Activated T-helper 2 cell treated with anti-CD3 and anti-CD28 coated beads, Interferon-gamma antibody, Interleukin-2, Interleukin-4, amounts not matched to agents 10 μg/mL and 5 μg/mL and 100 μg/mL, durations not matched to agents 14 hours and 24 hours and 36 hours (primary cell): ENCODE data around the gene ACAD11. TPM values are rescaled to one million over a fixed set of nuclear protein-coding genes. Genes with fewer than 3 reads are reported as not detected.
"Not testable (repeated sequence)": the region's sequence is repeated elsewhere in the genome, so short reads cannot be mapped to it uniquely, and the experiment has no call there.

Experiments used
- DNase-seq: peaks from one replicate; pipeline ENCODE4 v3.0.0; 2021; ENCODE audit warnings: low spot score
- H3K27ac Mint-ChIP-seq: one replicate; pipeline ENCODE4 v1.8.0; 2021; ENCODE audit warnings: mixed read lengths
- H3K27me3 Mint-ChIP-seq: one replicate; pipeline ENCODE4 v1.8.0; 2021; ENCODE audit warnings: low read depth, mixed read lengths
- H3K36me3 Mint-ChIP-seq: one replicate; pipeline ENCODE4 v1.8.0; 2021; ENCODE audit warnings: low read depth, mixed read lengths
- H3K4me1 Mint-ChIP-seq: one replicate; pipeline ENCODE4 v1.8.0; 2021; ENCODE audit warnings: low read depth, mixed read lengths
- H3K4me3 Mint-ChIP-seq: one replicate; pipeline ENCODE4 v1.8.0; 2021; ENCODE audit warnings: low read depth, mild to moderate bottlenecking, moderate library complexity, mixed read lengths
- H3K9me3 Mint-ChIP-seq: one replicate; pipeline ENCODE4 v1.8.0; 2021; ENCODE audit warnings: mixed read lengths
- intact Hi-C: fragments of 100-400 bp; cut with micrococcal nuclease; formaldehyde crosslinking; loops from one replicate; pipeline ENCODE4 v1.15.1; 2023
- total RNA-seq: library from RNA; stranded (reverse); gene quantifications from 2 replicates; pipeline ENCODE4 v1.2.3, GENCODE V29; 2022

Gene ACAD11
- total RNA-seq, 1 donor from 2014 or later, result 18.3 TPM

DNA sequence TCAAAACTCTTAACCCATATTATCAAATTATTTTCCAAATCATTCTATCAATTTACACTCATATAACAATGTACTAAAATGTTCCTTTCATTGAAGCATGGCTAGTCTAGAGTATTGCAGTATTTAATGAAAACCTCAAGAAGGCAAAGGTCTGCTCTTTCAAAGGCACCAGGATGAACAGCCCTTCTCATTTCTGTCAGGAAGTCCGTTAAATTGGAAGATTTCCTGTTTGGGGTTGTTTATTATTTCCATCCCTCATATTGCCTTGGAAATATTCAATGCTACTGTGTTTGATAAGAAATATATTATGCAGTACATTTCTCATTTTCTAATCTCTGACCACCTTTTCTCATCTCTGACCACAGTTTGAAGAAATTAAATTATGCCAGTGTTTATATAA, 37.5 kb downstream of the ACAD11 start:
- DNase-seq, result no peak
- peaks cover 3% of the 10 kb centered on the region for H3K4me1 Mint-ChIP-seq
- no peak overlapping the region for H3K4me3 Mint-ChIP-seq
- H3K36me3 Mint-ChIP-seq, result peaks cover 37% of the 10 kb centered on the region
- intact Hi-C loops, result no loop called here
- H3K9me3 Mint-ChIP-seq, result no peaks in the 10 kb centered on the region
- H3K27ac Mint-ChIP-seq, result no peak overlapping the region
- no peaks in the 10 kb centered on the region for H3K27me3 Mint-ChIP-seq

DNA sequence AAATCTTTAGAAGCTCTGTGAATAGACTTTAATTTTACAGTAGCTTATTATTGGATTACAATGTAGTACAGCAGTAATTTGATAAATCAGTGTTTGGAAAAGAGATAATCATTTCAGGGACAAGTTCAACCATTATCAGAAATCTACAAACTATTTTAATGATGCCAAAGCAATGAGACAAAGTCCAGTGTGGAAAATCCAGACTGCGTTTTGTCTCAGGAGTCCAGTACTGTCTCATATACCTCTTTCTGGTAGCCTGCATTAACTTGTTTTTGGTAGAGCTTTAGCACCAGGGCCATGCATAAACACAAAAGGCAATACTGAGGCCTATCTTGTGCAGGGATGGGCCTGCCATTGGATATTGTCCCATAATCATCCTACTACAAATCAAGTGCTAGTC, 42.8 kb downstream of the ACAD11 start:
- intact Hi-C loops, result no loop called here

DNA sequence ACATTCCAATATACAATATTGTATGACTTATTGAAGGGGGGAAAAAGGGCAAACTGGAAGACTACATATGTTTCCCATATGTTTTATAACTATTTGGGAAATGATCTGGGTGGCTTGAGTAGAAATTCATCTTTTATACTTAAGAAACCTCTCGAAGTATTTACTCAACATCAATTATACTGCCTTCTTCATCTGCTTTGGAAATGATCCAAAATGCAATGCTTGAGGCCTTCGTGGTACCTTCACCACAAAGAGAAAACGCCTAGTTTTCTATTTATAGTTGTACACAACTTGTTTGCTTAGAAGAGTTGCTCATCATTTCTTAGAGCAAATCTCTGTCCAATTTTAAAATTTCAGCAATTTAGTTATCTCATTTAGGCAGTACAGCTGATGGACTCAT, 43.7 kb downstream of the ACAD11 start:
- peaks cover 44% of the 10 kb centered on the region for H3K36me3 Mint-ChIP-seq
- no peak overlapping the region for H3K4me3 Mint-ChIP-seq
- H3K27ac Mint-ChIP-seq, result no peak overlapping the region

More for the DNA sequence above, 42.8 kb downstream of the ACAD11 start:
- H3K27me3 Mint-ChIP-seq, result no peaks in the 10 kb centered on the region
- H3K4me3 Mint-ChIP-seq, result no peak overlapping the region
- H3K27ac Mint-ChIP-seq, result no peak overlapping the region
- DNase-seq, result no peak
- H3K4me1 Mint-ChIP-seq, result peaks cover 3% of the 10 kb centered on the region
- H3K9me3 Mint-ChIP-seq, result peaks cover 8% of the 10 kb centered on the region
- peaks cover 44% of the 10 kb centered on the region for H3K36me3 Mint-ChIP-seq

DNA sequence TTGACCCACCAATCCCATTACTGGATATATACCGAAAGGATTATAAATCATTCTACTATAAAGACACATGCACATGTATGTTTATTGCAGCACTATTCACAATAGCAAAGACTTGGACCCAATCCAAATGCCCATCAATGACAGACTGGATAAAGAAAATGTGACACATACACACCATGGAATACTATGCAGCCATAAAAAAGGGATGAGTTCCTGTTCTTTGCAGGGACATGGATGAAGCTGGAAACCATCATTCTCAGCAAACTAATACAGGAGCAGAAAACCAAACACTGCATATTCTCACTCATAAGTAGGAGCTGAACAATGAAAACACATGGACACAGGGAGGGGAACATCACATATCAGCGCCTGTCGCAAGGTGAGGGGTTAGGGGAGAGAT, 44.3 kb downstream of the ACAD11 start:
- DNase-seq, H3K4me3 Mint-ChIP-seq, H3K27me3 Mint-ChIP-seq, H3K4me1 Mint-ChIP-seq, intact Hi-C loops, H3K27ac Mint-ChIP-seq, H3K9me3 Mint-ChIP-seq: not testable (repeated sequence)
- H3K36me3 Mint-ChIP-seq, result peaks cover 43% of the 10 kb centered on the region

More for the DNA sequence above, 43.7 kb downstream of the ACAD11 start:
- H3K4me1 Mint-ChIP-seq, result peaks cover 3% of the 10 kb centered on the region
- no peaks in the 10 kb centered on the region for H3K27me3 Mint-ChIP-seq
- H3K9me3 Mint-ChIP-seq, result peaks cover 8% of the 10 kb centered on the region
- no peak for DNase-seq
- intact Hi-C loops, result no loop called here

DNA sequence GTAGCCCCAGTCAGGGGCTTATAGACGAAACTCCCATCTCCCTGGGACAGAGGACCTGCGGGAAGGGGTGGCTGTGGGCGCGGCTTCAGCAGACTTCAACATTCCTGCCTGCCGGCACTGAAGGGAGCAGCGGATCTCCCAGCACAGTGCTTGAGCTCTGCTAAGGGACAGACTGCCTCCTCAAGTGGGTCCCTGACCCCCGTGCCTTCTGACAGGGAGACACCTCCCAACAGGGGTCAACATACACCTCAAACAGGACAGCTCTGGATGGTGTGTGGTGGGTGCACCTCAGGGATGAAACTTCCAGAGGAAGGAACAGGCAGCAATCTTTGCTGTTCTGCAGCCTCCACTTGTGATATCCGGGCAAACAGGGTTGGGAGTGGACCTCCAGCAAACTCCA, 53.0 kb downstream of the ACAD11 start:
- H3K27ac Mint-ChIP-seq, H3K4me3 Mint-ChIP-seq, H3K27me3 Mint-ChIP-seq, H3K4me1 Mint-ChIP-seq, intact Hi-C loops, DNase-seq, H3K9me3 Mint-ChIP-seq: not testable (repeated sequence)
- peaks cover 50% of the 10 kb centered on the region for H3K36me3 Mint-ChIP-seq

DNA sequence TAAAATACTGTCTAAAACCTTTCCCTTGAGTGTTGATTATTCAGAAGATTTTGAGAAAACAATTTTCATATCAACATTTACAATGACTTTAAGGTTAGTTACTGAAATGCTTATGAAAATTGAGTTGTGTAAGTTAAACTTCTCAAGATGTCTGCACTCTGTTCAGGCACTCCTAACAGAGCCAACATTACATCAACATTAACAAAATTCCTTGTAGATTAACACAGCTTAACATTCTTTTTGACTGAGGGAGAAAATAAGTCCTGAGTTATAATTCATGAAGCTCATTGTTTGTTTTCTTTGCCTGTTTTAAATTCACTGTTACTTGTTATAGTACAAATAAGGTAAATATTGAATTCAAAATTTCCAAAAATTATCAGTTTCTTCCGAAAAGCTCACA, 53.5 kb downstream of the ACAD11 start:
- no peaks in the 10 kb centered on the region for H3K27me3 Mint-ChIP-seq
- H3K4me1 Mint-ChIP-seq, result no peaks in the 10 kb centered on the region
- H3K36me3 Mint-ChIP-seq, result peaks cover 46% of the 10 kb centered on the region
- no peak overlapping the region for H3K27ac Mint-ChIP-seq
- peaks cover 4% of the 10 kb centered on the region for H3K9me3 Mint-ChIP-seq
- intact Hi-C loops, result no loop called here
- no peak overlapping the region for H3K4me3 Mint-ChIP-seq
- DNase-seq, result no peak

DNA sequence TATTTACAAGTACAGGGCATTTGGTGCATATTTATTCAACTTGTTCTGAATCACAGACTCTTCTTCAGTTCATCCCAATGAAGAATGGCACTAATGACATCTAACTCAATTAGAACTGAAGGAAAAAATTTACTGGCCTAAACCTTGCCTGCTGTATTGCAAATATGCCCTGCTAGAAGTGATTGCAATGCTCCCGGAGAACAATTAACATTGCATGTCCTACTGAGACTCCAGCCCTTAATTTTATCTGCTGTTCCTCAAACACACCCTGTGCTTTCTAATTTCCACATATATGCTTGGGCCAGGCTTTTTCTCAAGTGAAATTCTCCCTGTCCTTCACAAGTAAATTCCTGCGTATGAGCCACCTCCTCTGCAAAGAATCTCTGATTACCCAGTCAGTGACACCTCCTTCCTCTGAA, 54.2 kb downstream of the ACAD11 start:
- no peaks in the 10 kb centered on the region for H3K27me3 Mint-ChIP-seq
- intact Hi-C loops, result no loop called here
- peaks cover 4% of the 10 kb centered on the region for H3K9me3 Mint-ChIP-seq
- no peaks in the 10 kb centered on the region for H3K4me1 Mint-ChIP-seq
- peaks cover 41% of the 10 kb centered on the region for H3K36me3 Mint-ChIP-seq
- no peak for DNase-seq
- no peak overlapping the region for H3K4me3 Mint-ChIP-seq
- H3K27ac Mint-ChIP-seq, result no peak overlapping the region

DNA sequence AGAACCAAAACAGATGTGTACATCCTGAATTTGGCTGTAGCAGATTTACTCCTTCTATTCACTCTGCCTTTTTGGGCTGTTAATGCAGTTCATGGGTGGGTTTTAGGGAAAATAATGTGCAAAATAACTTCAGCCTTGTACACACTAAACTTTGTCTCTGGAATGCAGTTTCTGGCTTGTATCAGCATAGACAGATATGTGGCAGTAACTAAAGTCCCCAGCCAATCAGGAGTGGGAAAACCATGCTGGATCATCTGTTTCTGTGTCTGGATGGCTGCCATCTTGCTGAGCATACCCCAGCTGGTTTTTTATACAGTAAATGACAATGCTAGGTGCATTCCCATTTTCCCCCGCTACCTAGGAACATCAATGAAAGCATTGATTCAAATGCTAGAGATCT, 59.0 kb downstream of the ACAD11 start:
- H3K27ac Mint-ChIP-seq, H3K9me3 Mint-ChIP-seq, H3K4me1 Mint-ChIP-seq, DNase-seq, H3K27me3 Mint-ChIP-seq, H3K4me3 Mint-ChIP-seq, intact Hi-C loops: not testable (repeated sequence)
- H3K36me3 Mint-ChIP-seq, result peaks cover 30% of the 10 kb centered on the region

DNA sequence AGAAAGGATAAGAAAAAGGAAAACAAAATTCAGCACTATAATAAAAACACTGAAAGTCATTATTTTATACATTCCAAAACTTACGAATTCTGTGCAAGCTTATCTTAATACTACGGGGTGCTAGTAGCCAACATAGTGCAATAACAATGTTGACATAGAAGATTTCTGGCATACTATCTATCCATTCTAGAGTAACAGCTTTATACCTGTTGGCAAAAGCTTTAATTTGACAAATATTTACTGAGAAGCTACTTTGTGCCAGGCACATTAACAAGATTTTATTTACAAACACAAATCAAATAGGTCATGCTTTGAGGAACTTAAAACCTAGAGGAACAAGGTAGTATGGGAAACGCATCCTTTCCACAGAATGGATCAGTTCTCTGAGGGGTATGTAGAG, 61.4 kb downstream of the ACAD11 start:
- no peak for DNase-seq
- Mint-ChIP-seq H3K36me3 (peaks cover 33% of the 10 kb centered on the region), H3K27ac (no peak overlapping the region), H3K4me3 (no peak overlapping the region), H3K27me3 (no peaks in the 10 kb centered on the region), H3K4me1 (peaks cover 10% of the 10 kb centered on the region), H3K9me3 (no peaks in the 10 kb centered on the region)
- intact Hi-C loops, result no loop called here

DNA sequence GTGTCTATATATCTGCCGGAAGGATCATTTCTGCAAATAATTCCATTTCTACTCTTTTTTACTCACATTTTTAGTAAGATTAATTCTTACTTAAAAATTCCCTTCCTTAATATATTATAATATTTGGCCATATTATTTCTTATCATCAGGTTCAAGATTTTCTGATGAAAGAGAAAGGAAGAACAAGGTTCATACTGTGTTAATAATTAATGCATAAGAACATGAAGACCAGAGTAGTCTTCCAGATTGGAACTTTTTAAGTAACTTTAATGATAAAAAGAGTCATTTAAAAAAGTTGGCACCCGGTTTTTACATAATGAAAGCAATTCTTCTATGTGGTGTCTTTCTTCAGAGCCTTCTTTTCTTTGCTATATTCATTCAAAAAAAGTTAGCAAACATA, 61.9 kb downstream of the ACAD11 start:
- DNase-seq, result no peak
- Mint-ChIP-seq H3K36me3 (peaks cover 29% of the 10 kb centered on the region), H3K27me3 (no peaks in the 10 kb centered on the region), H3K4me1 (peaks cover 10% of the 10 kb centered on the region), H3K27ac (no peak overlapping the region), H3K9me3 (no peaks in the 10 kb centered on the region), H3K4me3 (no peak overlapping the region)
- intact Hi-C loops, result no loop called here

DNA sequence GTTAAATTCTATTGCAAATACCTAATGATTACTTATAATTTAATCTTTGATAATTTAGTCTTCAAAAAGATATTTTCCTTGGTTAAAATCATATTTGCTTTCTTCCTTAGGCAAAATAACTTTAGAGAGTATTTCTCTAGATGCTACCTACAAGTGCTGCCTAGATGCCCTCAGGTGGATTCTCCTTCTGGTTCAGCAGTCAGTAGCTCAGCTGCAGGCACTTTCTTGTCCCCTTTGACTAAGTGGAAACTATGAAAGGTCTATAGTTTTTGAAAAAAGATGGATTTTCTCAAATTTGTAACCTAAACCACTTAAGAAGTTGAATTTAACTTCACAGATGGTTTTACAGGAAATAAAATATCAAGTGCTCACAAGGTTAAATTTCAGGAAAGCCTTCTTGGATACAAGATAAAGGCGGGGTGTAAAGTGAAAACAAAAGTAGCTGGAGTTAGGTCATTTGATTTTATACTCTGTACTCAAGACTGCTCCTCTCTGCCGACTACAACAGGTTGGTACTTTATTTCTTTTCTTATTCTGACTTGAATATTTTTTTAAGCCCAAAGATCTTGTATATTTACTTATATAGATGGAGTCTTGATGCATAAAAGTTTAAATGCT, 62.7 kb downstream of the ACAD11 start, which contains the start of gene ACKR4:
Gene ACKR4 (plus strand): TSS at position 455 of the 618 bp plus-strand sequence. CDS start 3,128 bp downstream, outside the sequence.
- H3K27ac Mint-ChIP-seq, result no peak within 1 kb of the TSS
- DNase-seq, result no peak
- intact Hi-C loops, result no loop called here
- no peak within 1 kb of the TSS for H3K4me3 Mint-ChIP-seq
- H3K9me3 Mint-ChIP-seq, result no peaks in the 10 kb centered on the region
- H3K36me3 Mint-ChIP-seq, result peaks cover 27% of the 10 kb centered on the region
- no peaks in the 10 kb centered on the region for H3K27me3 Mint-ChIP-seq
- peaks cover 10% of the 10 kb centered on the region for H3K4me1 Mint-ChIP-seq

DNA sequence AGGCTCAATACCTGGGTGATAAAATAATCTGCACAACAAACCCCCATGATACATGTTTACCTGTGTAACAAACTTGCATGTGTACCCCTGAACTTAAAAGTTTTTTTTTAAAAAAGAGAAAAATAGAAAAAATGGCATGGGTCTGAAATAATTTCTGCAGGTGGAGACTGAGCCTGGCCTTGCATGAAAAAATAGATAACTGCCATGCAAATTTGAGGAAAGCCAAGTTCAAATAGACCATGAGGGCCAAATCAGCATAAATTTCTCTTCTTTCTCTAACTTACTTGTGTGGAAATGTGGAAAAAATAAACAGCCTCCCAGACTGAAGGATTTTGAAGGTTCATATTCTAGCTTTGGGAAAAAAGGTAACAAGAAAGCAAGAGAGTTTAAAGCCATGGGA, 63.3 kb downstream of the ACAD11 start:
- Mint-ChIP-seq H3K36me3 (peaks cover 27% of the 10 kb centered on the region), H3K27me3 (no peaks in the 10 kb centered on the region), H3K9me3 (no peaks in the 10 kb centered on the region), H3K4me1 (peaks cover 10% of the 10 kb centered on the region), H3K4me3 (no peak overlapping the region), H3K27ac (no peak overlapping the region)
- DNase-seq, result no peak
- intact Hi-C loops, result no loop called here

DNA sequence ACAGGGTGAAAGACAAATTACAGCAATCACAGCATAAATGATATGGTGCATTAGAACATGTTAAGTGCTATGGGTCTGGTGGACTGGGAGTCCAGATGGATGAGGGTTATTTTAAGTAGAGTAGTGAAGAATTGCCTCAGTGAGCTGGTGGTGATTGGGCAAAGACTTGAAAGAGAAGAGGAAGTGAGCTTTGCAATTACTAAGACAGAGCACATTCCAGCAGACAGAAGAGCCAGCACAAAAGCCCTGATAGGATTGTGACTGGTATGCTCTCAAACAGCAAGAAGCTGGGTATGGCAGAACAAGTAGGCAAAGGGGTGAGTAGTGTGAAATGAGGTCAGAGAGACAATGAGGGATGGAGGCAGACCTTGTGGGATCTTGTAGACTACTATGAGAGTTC, 64.6 kb downstream of the ACAD11 start:
- Mint-ChIP-seq H3K9me3 (no peaks in the 10 kb centered on the region), H3K4me3 (no peak overlapping the region)

DNA sequence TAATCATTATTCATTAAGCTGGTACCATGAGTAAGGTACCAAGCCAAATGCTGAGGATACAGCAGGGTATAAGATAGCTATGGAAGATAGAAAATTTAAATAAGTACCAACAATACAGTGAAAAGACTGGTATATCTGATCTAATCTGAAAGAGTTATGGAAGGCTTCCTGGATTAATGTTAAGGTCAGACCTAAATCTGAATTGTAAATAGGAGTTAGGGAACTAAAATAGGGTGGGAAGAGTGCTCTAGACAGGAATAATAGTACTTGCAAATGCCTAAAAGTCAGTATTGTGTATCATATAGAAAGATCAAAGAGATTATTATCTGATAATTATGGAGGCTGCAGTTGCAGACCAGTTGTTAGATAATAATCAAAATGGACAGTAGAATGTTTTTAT, 65.1 kb downstream of the ACAD11 start:
- H3K36me3 Mint-ChIP-seq, result peaks cover 37% of the 10 kb centered on the region
- no peaks in the 10 kb centered on the region for H3K27me3 Mint-ChIP-seq
- peaks cover 10% of the 10 kb centered on the region for H3K4me1 Mint-ChIP-seq
- intact Hi-C loops, result no loop called here
- no peak overlapping the region for H3K4me3 Mint-ChIP-seq
- no peaks in the 10 kb centered on the region for H3K9me3 Mint-ChIP-seq
- H3K27ac Mint-ChIP-seq, result no peak overlapping the region
- no peak for DNase-seq

More for the DNA sequence above, 64.6 kb downstream of the ACAD11 start:
- intact Hi-C loops, result no loop called here
- H3K4me1 Mint-ChIP-seq, result peaks cover 10% of the 10 kb centered on the region
- DNase-seq, result no peak
- H3K27ac Mint-ChIP-seq, result no peak overlapping the region
- H3K27me3 Mint-ChIP-seq, result no peaks in the 10 kb centered on the region
- peaks cover 35% of the 10 kb centered on the region for H3K36me3 Mint-ChIP-seq
